WTC11 (cell line): Measurements from ENCODE around the gene ICA1. TPM values are rescaled to one million over a fixed set of nuclear protein-coding genes. Genes with fewer than 3 reads are reported as not detected.

Experiments
- ATAC-seq: fragments of 200-7000 bp; cut with Tn5 transposase; 2 replicates; pipeline ENCODE4 v1.10.0; 2021; ENCODE audit warnings: mild to moderate bottlenecking, moderate library complexity
- CTCF ChIA-PET: fragments of 300-600 bp; sonication (Branson Sonifier 250); formaldehyde crosslinking; loops from one replicate; lab custom pipeline; 2021; ENCODE audit warnings: antibody characterized with exemption; lab: Charles Lee
- POLR2A ChIA-PET: fragments of 350-600 bp; sonication (Branson Sonifier 250); formaldehyde crosslinking; loops from one replicate; lab custom pipeline; 2021; ENCODE audit warnings: antibody characterized with exemption; lab: Charles Lee
- DNase-seq: peaks from one replicate; pipeline ENCODE4 v3.0.0; 2021; ENCODE audit warnings: low spot score
- H3K27ac Mint-ChIP-seq: 2 replicates; pipeline ENCODE4 v1.8.0; 2021; ENCODE audit warnings: mixed read lengths
- H3K27me3 Mint-ChIP-seq: 2 replicates; pipeline ENCODE4 v1.8.0; 2021; ENCODE audit warnings: low read depth, mild to moderate bottlenecking, moderate library complexity, mixed read lengths
- H3K36me3 Mint-ChIP-seq: 2 replicates; pipeline ENCODE4 v1.8.0; 2021; ENCODE audit warnings: mixed read lengths
- H3K4me1 Mint-ChIP-seq: 2 replicates; pipeline ENCODE4 v1.8.0; 2022; ENCODE audit warnings: mixed read lengths
- H3K4me3 Mint-ChIP-seq: 2 replicates; pipeline ENCODE4 v1.8.0; 2021; ENCODE audit warnings: mild to moderate bottlenecking, moderate library complexity, mixed read lengths
- H3K9me3 Mint-ChIP-seq: 2 replicates; pipeline ENCODE4 v1.8.0; 2021; ENCODE audit warnings: mixed read lengths
- AR ChIP-seq: fragments of 250-450 bp; sonication (Bioruptor Pico); IDR thresholded peaks from 2 replicates; pipeline ENCODE4 v1.9.0; 2021; ENCODE audit warnings: mild to moderate bottlenecking
- CBFB ChIP-seq: sonication (generic); formaldehyde crosslinking; IDR thresholded peaks from 2 replicates; pipeline ENCODE4 v1.8.1; 2022; ENCODE audit warnings: mild to moderate bottlenecking, low read depth, missing genetic modification reagents
- CDX4 ChIP-seq: fragments of 250-450 bp; sonication (Bioruptor Pico); IDR thresholded peaks from 2 replicates; pipeline ENCODE4 v1.9.0; 2021; ENCODE audit warnings: moderate library complexity, mild to moderate bottlenecking, inconsistent platforms, borderline replicate concordance
- CREB1 ChIP-seq: sonication (generic); formaldehyde crosslinking; IDR thresholded peaks from 2 replicates; pipeline ENCODE4 v1.8.0; 2023; ENCODE audit warnings: mild to moderate bottlenecking, missing genetic modification reagents
- ERG ChIP-seq: fragments of 250-450 bp; sonication (Bioruptor Pico); IDR thresholded peaks from 2 replicates; pipeline ENCODE4 v1.8.0; 2021; ENCODE audit warnings: mild to moderate bottlenecking
- ESRRA ChIP-seq: sonication (generic); formaldehyde crosslinking; IDR thresholded peaks from 2 replicates; pipeline ENCODE4 v1.8.1; 2022; ENCODE audit warnings: mild to moderate bottlenecking, missing genetic modification reagents, borderline replicate concordance
- FOXK1 ChIP-seq: sonication (generic); formaldehyde crosslinking; IDR thresholded peaks from 2 replicates; pipeline ENCODE4 v1.8.0; 2022; ENCODE audit warnings: mild to moderate bottlenecking, moderate library complexity, missing genetic modification reagents
- FOXP1 ChIP-seq: sonication (generic); formaldehyde crosslinking; IDR thresholded peaks from 2 replicates; pipeline ENCODE4 v1.8.0; 2022; ENCODE audit warnings: missing genetic modification reagents, mild to moderate bottlenecking, moderate library complexity, borderline replicate concordance
- GABPB1 ChIP-seq: sonication (generic); formaldehyde crosslinking; IDR thresholded peaks from 2 replicates; pipeline ENCODE4 v1.8.1; 2023; ENCODE audit warnings: mild to moderate bottlenecking, missing genetic modification reagents
- GTF2I ChIP-seq: fragments of 250-450 bp; sonication (Bioruptor Pico); conservative IDR thresholded peaks from 2 replicates; pipeline ENCODE4 v1.4.0; 2021; ENCODE audit warnings: mild to moderate bottlenecking
- HMGA2 ChIP-seq: fragments of 250-450 bp; sonication (Bioruptor Pico); IDR thresholded peaks from 2 replicates; pipeline ENCODE4 v1.4.0; 2021; ENCODE audit warnings: mild to moderate bottlenecking, moderate library complexity
- JAZF1 ChIP-seq: fragments of 250-450 bp; sonication (Bioruptor Pico); IDR thresholded peaks from 2 replicates; pipeline ENCODE4 v1.9.0; 2021; ENCODE audit warnings: moderate library complexity, mild to moderate bottlenecking, inconsistent platforms
- JUN ChIP-seq: sonication (generic); formaldehyde crosslinking; IDR thresholded peaks from 2 replicates; pipeline ENCODE4 v1.8.0; 2023; ENCODE audit warnings: mild to moderate bottlenecking, missing genetic modification reagents
- NFATC4 ChIP-seq: fragments of 250-450 bp; sonication (Bioruptor Pico); IDR thresholded peaks from 2 replicates; pipeline ENCODE4 v1.9.0; 2021; ENCODE audit warnings: mild to moderate bottlenecking
- NFE2L1 ChIP-seq: sonication (generic); formaldehyde crosslinking; IDR thresholded peaks from 2 replicates; pipeline ENCODE4 v1.8.1; 2023; ENCODE audit warnings: missing genetic modification reagents
- OVOL2 ChIP-seq: fragments of 250-450 bp; sonication (Bioruptor Pico); IDR thresholded peaks from 2 replicates; pipeline ENCODE4 v1.9.0; 2021; ENCODE audit warnings: mild to moderate bottlenecking, borderline replicate concordance
- PREB ChIP-seq: sonication (generic); formaldehyde crosslinking; IDR thresholded peaks from 2 replicates; pipeline ENCODE4 v1.8.1; 2022; ENCODE audit warnings: mild to moderate bottlenecking, missing genetic modification reagents, moderate library complexity, borderline replicate concordance
- RORB ChIP-seq: fragments of 250-450 bp; sonication (Bioruptor Pico); IDR thresholded peaks from 2 replicates; pipeline ENCODE4 v1.9.0; 2021; ENCODE audit warnings: mild to moderate bottlenecking
- SMAD3 ChIP-seq: sonication (generic); formaldehyde crosslinking; IDR thresholded peaks from 2 replicates; pipeline ENCODE4 v1.8.0; 2022; ENCODE audit warnings: missing genetic modification reagents, mild to moderate bottlenecking, borderline replicate concordance
- STAT6 ChIP-seq: sonication (generic); formaldehyde crosslinking; conservative IDR thresholded peaks from 2 replicates; pipeline ENCODE4 v1.8.1; 2023; ENCODE audit warnings: mild to moderate bottlenecking, low read depth, missing genetic modification reagents, moderate library complexity
- TP53 ChIP-seq: sonication (generic); formaldehyde crosslinking; IDR thresholded peaks from 2 replicates; pipeline ENCODE4 v1.8.1; 2023; ENCODE audit warnings: mild to moderate bottlenecking, missing genetic modification reagents
- ZNF121 ChIP-seq: sonication (generic); formaldehyde crosslinking; IDR thresholded peaks from 2 replicates; pipeline ENCODE4 v1.8.0; 2023; ENCODE audit warnings: missing genetic modification reagents
- ZNF232 ChIP-seq: sonication (generic); formaldehyde crosslinking; IDR thresholded peaks from 2 replicates; pipeline ENCODE4 v1.8.0; 2022; ENCODE audit warnings: mild to moderate bottlenecking, missing genetic modification reagents
- ZNF317 ChIP-seq: sonication (generic); formaldehyde crosslinking; IDR thresholded peaks from 2 replicates; pipeline ENCODE4 v1.8.1; 2023; ENCODE audit warnings: low read depth, mild to moderate bottlenecking, moderate library complexity, missing genetic modification reagents, borderline replicate concordance
- total RNA-seq: library from RNA; stranded (reverse); gene quantifications from 3 replicates; pipeline ENCODE4 v1.2.3, GENCODE V29; 2021

ICA1 gene
- total RNA-seq, 1 experiment from 2014 or later: 31.2 TPM

GRCh38 chr7:8285155-8285554 lies 23.2 kb upstream of the ICA1 start:
- DNase-seq (no peak), ATAC-seq (no peak)
- H3K27ac Mint-ChIP-seq: no peak overlapping the region
- no peaks in the 10 kb centered on the region for H3K27me3 Mint-ChIP-seq
- TF ChIP-seq AR (CRISPR knock-in tag) (no peak), PREB (CRISPR knock-in tag) (no peak), ZNF317 (CRISPR knock-in tag) (no peak), FOXK1 (no peak), TP53 (no peak), CDX4 (CRISPR knock-in tag) (no peak), NFE2L1 (CRISPR knock-in tag) (no peak), ZNF232 (CRISPR knock-in tag) (no peak), GTF2I (CRISPR knock-in tag) (no peak), JUN (no peak), JAZF1 (CRISPR knock-in tag) (no peak), STAT6 (CRISPR knock-in tag) (no peak)
- H3K36me3 Mint-ChIP-seq: no peaks in the 10 kb centered on the region
- no peak overlapping the region for H3K4me3 Mint-ChIP-seq
- CTCF ChIA-PET: interaction anchor here (1.4 kb wide), 1 partner anchor 11 kb away, joined by 9 read pairs; no protein-coding TSS in a partner anchor
- peaks cover 37% of the 10 kb centered on the region for H3K4me1 Mint-ChIP-seq
- peaks cover 3% of the 10 kb centered on the region; the same call in 1 of the 2 replicates for H3K9me3 Mint-ChIP-seq
- POLR2A ChIA-PET: no interaction called here

GRCh38 chr7:8284606-8285005 lies 22.6 kb upstream of the ICA1 start:
- H3K27ac Mint-ChIP-seq: no peak overlapping the region
- H3K36me3 Mint-ChIP-seq: no peaks in the 10 kb centered on the region
- H3K4me1 Mint-ChIP-seq: peaks cover 32% of the 10 kb centered on the region
- H3K9me3 Mint-ChIP-seq: peaks cover 3% of the 10 kb centered on the region; the same call in 1 of the 2 replicates
- H3K4me3 Mint-ChIP-seq: no peak overlapping the region
- CTCF ChIA-PET: no interaction called here
- no peak for DNase-seq
- H3K27me3 Mint-ChIP-seq: no peaks in the 10 kb centered on the region
- POLR2A ChIA-PET: no interaction called here
- no peak for ATAC-seq
- no peak for TF ChIP-seq FOXP1 (CRISPR knock-in tag)
- TF ChIP-seq ZNF121: no peak
- no peak for TF ChIP-seq TP53
- no peak for TF ChIP-seq ERG (CRISPR knock-in tag)
- no peak for TF ChIP-seq PREB (CRISPR knock-in tag)
- TF ChIP-seq CREB1 (CRISPR knock-in tag): no peak
- no peak for TF ChIP-seq ZNF232 (CRISPR knock-in tag)
- no peak for TF ChIP-seq NFATC4 (CRISPR knock-in tag)
- TF ChIP-seq OVOL2 (CRISPR knock-in tag): no peak
- no peak for TF ChIP-seq ESRRA (CRISPR knock-in tag)
- TF ChIP-seq STAT6 (CRISPR knock-in tag): no peak
- no peak for TF ChIP-seq GABPB1
- TF ChIP-seq RORB (CRISPR knock-in tag): no peak
- no peak for TF ChIP-seq CBFB (CRISPR knock-in tag)
- TF ChIP-seq SMAD3 (CRISPR knock-in tag): no peak
- TF ChIP-seq HMGA2: no peak
